Activated naive CD4-positive, alpha-beta T cell treated with anti-CD3 and anti-CD28 coated beads, Interleukin-2, amount 10 ng/mL, durations not matched to agents 7 days and 5 days (primary cell): ENCODE measurements around the gene EPHA6.

Source experiments
- CTCF ChIA-PET: fragments of 350-600 bp; sonication (Branson Sonifier 250); formaldehyde crosslinking; loops from one replicate; lab custom pipeline; 2021; ENCODE audit warnings: antibody characterized with exemption; lab: Charles Lee
- DNase-seq: peaks from one replicate; pipeline ENCODE4 v3.0.0-alpha.2; 2020
- H3K27ac Mint-ChIP-seq: one replicate; pipeline ENCODE4 v1.8.0; 2021; ENCODE audit warnings: mild to moderate bottlenecking, moderate library complexity, mixed read lengths
- H3K27me3 Mint-ChIP-seq: one replicate; pipeline ENCODE4 v1.8.0; 2021; ENCODE audit warnings: mild to moderate bottlenecking, mixed read lengths
- H3K36me3 Mint-ChIP-seq: one replicate; pipeline ENCODE4 v1.8.0; 2021; ENCODE audit warnings: mixed read lengths
- H3K4me1 Mint-ChIP-seq: one replicate; pipeline ENCODE4 v1.8.0; 2021; ENCODE audit warnings: mixed read lengths
- H3K4me3 Mint-ChIP-seq: one replicate; pipeline ENCODE4 v1.8.0; 2021; ENCODE audit warnings: mild to moderate bottlenecking, moderate library complexity, mixed read lengths
- H3K9me3 Mint-ChIP-seq: one replicate; pipeline ENCODE4 v1.8.0; 2021; ENCODE audit warnings: mixed read lengths

Gene EPHA6

DNA sequence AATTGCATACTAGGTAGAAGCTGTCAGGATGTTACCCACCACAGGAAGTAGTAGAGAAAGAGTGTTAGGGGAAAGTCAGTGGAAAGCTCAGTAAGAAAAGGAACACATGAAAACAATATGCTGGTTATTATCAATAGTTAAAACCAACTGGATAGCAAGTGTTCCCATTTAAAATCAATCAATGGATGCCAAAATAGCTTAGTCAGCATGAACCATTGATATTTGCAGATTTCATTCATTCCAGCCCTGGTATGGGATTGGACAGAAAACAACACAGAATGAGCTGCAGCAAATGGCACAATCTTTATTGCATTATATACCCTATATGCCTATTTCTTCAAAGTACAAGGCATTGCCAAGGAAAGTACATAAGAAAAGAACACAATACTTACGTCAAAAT, 293.7 kb downstream of the EPHA6 start:
- no peak for DNase-seq
- no peaks in the 10 kb centered on the region for H3K9me3 Mint-ChIP-seq
- no peaks in the 10 kb centered on the region for H3K36me3 Mint-ChIP-seq
- H3K27me3 Mint-ChIP-seq, result no peaks in the 10 kb centered on the region
- no peak overlapping the region for H3K4me3 Mint-ChIP-seq
- CTCF ChIA-PET, result no interaction called here
- no peak overlapping the region for H3K27ac Mint-ChIP-seq
- no peaks in the 10 kb centered on the region for H3K4me1 Mint-ChIP-seq

DNA sequence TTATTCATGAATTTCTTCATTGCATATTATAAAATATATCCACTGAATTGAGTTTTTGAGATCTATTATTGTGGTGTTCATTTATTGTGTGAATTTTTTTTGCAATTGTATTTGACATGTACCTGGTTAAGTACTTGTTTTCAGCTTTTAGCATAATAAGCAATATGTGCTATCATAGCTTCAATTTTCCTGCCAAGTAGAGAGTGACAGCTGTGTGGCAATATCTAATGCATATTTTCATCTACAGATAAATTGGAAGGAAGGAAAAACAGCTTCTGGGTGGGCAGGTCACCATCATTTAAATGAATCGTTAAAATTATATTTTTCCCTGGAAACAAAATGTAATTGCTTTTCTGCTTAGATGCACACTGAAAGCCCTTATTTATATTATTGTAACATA, 296.9 kb downstream of the EPHA6 start:
- CTCF ChIA-PET, result no interaction called here
- no peak for DNase-seq
- Mint-ChIP-seq H3K36me3 (no peaks in the 10 kb centered on the region), H3K27me3 (no peaks in the 10 kb centered on the region), H3K4me1 (no peaks in the 10 kb centered on the region), H3K27ac (no peak overlapping the region), H3K4me3 (no peak overlapping the region), H3K9me3 (no peaks in the 10 kb centered on the region)

DNA sequence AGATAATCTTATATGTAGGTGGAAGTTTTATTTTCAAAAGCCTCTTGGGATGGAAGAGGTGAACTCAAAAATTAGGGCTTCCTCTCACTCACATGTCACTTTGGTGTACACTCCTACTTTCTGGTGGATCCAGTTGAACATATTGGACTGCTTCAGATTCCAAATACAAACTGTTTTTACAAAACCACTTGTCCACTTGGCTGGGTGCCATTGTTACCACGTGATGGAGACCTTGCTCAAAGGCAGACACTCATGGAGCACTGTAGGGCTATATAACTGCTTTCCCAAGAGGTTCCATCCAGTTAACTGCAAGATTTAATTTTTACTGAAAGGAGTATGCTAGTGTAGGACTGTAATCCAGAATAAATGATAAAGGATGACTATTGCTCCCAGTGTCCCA, 307.0 kb downstream of the EPHA6 start:
- CTCF ChIA-PET, result no interaction called here
- no peak overlapping the region for H3K27ac Mint-ChIP-seq
- H3K4me1 Mint-ChIP-seq, result no peaks in the 10 kb centered on the region

DNA sequence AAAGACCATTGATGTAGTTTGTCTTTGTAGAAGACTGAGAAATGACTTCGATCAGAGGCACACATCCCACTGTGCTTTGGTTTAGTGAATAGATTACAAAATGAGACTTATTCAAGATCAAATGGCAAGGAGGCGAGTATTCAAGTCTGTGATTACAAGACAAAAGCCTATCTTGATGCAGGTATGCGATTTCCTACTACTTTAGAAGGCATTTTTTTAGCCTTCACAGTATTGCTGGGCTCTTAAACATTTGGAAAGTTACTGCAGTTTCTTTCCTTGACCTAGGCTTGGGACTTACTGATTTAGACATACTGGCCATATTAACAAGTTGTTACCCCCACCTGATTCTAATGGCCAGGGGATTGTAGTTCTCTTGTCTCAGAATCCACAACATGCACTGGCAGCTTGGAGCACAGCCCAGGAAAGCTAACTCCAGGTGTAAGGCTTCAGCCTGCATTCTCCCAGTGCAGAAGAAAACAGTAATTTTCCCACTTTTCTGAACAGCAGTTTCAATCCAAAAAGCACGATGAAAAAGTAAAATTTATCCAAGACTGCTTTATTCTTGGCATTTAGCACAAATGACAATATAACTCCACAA, 311.6 kb downstream of the EPHA6 start:
- CTCF ChIA-PET, result no interaction called here
- no peaks in the 10 kb centered on the region for H3K27me3 Mint-ChIP-seq
- peaks cover 2% of the 10 kb centered on the region for H3K9me3 Mint-ChIP-seq
- H3K36me3 Mint-ChIP-seq, result no peaks in the 10 kb centered on the region
- no peak overlapping the region for H3K4me3 Mint-ChIP-seq
- DNase-seq, result no peak
- H3K27ac Mint-ChIP-seq, result no peak overlapping the region
- H3K4me1 Mint-ChIP-seq, result no peaks in the 10 kb centered on the region

More for the DNA sequence above, 307.0 kb downstream of the EPHA6 start:
- no peaks in the 10 kb centered on the region for H3K36me3 Mint-ChIP-seq
- no peaks in the 10 kb centered on the region for H3K9me3 Mint-ChIP-seq
- DNase-seq, result no peak
- no peaks in the 10 kb centered on the region for H3K27me3 Mint-ChIP-seq
- no peak overlapping the region for H3K4me3 Mint-ChIP-seq

DNA sequence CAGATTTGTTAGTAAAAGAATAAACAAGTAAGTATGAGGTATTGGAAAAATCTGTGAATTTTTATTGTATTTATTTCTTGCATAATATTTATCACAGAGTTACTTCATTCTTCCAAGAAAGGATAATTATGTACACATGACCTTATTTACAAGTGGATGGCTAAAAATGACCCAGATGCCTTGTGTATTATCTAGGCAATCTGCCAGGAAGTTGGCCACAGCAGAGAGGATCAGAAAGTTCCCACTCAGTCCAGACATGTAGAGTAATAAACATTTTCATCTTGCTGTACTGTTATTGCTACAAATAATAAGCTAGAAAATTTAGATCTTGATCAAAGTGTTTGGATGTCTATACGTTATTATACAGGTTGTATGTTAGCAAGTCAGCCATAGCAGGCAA, 317.1 kb downstream of the EPHA6 start:
- no peaks in the 10 kb centered on the region for H3K36me3 Mint-ChIP-seq
- DNase-seq, result no peak
- no peaks in the 10 kb centered on the region for H3K4me1 Mint-ChIP-seq
- CTCF ChIA-PET, result no interaction called here
- H3K27me3 Mint-ChIP-seq, result no peaks in the 10 kb centered on the region
- H3K4me3 Mint-ChIP-seq, result no peak overlapping the region
- peaks cover 2% of the 10 kb centered on the region for H3K9me3 Mint-ChIP-seq
- H3K27ac Mint-ChIP-seq, result no peak overlapping the region

DNA sequence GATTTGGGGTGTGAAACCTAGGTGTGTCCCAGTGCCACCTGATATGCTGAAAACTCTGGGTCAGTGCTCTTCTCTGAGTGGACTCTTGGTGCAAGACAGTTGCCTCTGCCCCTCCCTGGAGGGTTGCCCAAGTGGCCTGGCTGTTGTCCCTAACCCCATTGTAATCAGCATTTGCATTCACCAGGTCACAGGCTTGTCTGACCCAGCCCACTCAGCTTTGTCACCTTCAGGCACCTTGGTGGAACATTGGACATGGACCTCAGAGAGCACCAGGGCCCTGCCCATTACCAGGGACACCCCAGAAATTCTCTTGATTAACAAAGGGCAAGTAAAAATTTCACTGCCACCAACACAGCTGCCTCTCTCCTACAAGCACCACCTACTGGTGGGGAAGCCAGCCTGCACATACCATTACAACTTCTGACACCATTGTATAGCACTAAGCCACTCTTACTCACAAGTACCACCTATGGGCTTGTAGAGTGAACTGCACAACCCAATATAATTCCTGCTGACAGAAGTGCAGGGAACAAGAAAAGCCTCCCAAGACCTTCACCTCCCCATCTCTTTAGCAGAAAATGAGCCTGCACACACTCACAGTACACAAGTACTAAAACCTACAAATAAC, 324.6 kb downstream of the EPHA6 start:
- peaks cover 18% of the 10 kb centered on the region for H3K9me3 Mint-ChIP-seq

DNA sequence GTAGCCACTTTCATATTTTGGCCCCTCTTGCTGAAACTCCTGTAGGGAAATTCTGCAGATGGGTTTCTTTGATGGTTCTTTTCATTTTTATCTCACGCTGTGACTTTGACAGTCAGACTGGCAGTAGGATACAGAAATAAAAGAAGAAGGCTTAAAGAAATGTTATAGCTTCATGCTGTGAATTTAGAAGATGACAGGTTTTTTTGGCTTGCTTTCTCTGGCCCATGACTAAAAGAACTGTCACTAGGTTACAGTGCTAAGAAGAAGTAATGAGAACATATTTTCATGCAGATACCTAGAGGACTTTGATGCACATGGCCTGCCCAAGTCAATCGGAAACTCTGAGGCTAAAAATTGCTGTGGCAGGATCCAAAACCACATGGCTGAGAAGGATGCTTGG, 334.5 kb downstream of the EPHA6 start:
- no peak overlapping the region for H3K27ac Mint-ChIP-seq
- no peaks in the 10 kb centered on the region for H3K36me3 Mint-ChIP-seq
- no peaks in the 10 kb centered on the region for H3K4me1 Mint-ChIP-seq
- H3K9me3 Mint-ChIP-seq, result no peaks in the 10 kb centered on the region
- no peak overlapping the region for H3K4me3 Mint-ChIP-seq
- DNase-seq, result no peak
- H3K27me3 Mint-ChIP-seq, result no peaks in the 10 kb centered on the region
- CTCF ChIA-PET, result no interaction called here

More for the DNA sequence above, 324.6 kb downstream of the EPHA6 start:
- no peaks in the 10 kb centered on the region for H3K4me1 Mint-ChIP-seq
- no peak overlapping the region for H3K27ac Mint-ChIP-seq
- DNase-seq, result no peak
- H3K27me3 Mint-ChIP-seq, result no peaks in the 10 kb centered on the region
- CTCF ChIA-PET, result no interaction called here
- no peaks in the 10 kb centered on the region for H3K36me3 Mint-ChIP-seq
- no peak overlapping the region for H3K4me3 Mint-ChIP-seq

DNA sequence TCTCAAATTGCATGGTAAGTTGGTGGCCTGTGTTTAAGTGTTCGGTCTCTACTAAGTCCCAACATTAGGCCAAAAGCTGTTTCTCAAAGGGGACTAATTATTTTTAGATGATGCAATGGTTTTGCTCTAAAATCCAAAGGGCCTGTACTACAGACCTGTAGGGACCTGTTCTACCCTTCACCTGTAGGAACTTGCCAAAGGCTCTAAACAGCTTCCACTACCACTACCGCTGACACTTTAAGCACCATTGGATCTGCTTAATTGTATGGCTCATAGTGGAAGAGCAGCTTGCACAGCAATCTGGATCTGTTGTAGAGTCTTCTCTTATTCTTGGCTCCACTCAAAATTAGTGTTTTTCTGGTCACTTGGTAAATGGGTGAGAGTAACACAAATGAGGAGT, 346.8 kb downstream of the EPHA6 start:
- Mint-ChIP-seq H3K27me3 (no peaks in the 10 kb centered on the region), H3K9me3 (peaks cover 3% of the 10 kb centered on the region), H3K4me3 (no peak overlapping the region), H3K4me1 (no peaks in the 10 kb centered on the region), H3K27ac (no peak overlapping the region), H3K36me3 (no peaks in the 10 kb centered on the region)
- DNase-seq, result no peak
- CTCF ChIA-PET, result no interaction called here

DNA sequence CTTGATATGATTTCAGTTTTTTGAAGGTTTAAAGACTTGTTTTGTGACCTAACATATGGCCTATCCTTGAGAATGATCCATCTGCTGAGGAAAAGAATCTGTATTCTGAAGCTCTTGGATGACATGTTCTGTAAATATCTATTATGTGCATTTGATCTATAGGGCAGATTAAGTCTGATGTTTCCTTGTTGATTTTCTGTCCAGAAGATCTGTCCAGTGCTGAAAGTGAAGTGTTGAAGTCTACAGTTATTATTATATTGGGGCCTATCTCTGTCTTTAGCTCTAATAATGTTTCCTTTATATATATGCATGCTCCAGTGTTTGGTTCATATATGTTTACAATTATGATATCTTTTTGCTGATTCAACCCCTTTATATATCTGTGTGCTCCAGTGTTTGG, 362.8 kb downstream of the EPHA6 start:
- no peaks in the 10 kb centered on the region for H3K27me3 Mint-ChIP-seq
- H3K4me1 Mint-ChIP-seq, result no peaks in the 10 kb centered on the region
- CTCF ChIA-PET, result no interaction called here
- H3K27ac Mint-ChIP-seq, result no peak overlapping the region
- peaks cover 2% of the 10 kb centered on the region for H3K9me3 Mint-ChIP-seq
- H3K36me3 Mint-ChIP-seq, result no peaks in the 10 kb centered on the region
- no peak for DNase-seq
- H3K4me3 Mint-ChIP-seq, result no peak overlapping the region

DNA sequence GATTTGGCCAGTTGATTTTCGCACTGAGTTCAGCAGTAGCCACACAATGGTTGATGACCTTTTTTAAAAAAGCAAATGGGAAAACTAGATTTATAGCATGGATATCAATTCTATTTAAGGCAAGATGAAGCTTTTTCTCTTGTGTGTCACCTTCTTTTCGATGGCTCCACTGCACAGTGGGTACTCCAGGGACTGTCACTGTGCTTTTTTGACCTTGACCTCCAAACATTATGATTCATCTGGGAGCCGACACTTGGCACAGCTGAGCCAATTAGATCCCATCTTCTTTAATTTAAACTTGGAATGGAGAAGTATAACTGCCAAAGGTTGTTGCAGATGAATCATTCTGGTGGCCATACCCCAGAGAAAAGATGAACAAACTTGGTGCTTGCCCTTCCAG, 367.3 kb downstream of the EPHA6 start:
- Mint-ChIP-seq H3K27ac (no peak overlapping the region), H3K9me3 (peaks cover 2% of the 10 kb centered on the region), H3K36me3 (no peaks in the 10 kb centered on the region), H3K27me3 (no peaks in the 10 kb centered on the region), H3K4me3 (no peak overlapping the region), H3K4me1 (no peaks in the 10 kb centered on the region)
- CTCF ChIA-PET, result no interaction called here
- DNase-seq, result no peak

DNA sequence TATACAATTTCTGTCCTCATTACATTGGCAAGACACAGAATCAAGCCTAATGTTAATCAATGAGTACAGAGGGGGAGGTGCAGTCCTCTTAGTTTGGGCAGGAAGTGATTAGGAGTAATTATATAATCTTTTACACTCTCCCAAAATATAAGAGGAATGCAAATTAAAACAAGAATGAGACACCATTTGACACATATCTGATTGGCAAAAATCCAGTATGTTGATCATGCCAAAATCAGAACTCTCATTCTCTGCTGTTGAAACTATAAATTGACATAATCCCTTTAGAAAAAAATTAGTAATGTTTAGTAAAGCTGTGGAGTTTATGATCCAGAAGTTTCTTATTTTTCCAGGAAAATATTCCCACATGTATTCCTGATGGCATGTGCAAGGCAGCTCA, 373.4 kb downstream of the EPHA6 start:
- Mint-ChIP-seq H3K27me3 (no peaks in the 10 kb centered on the region), H3K36me3 (no peaks in the 10 kb centered on the region), H3K4me1 (no peaks in the 10 kb centered on the region), H3K4me3 (no peak overlapping the region), H3K9me3 (no peaks in the 10 kb centered on the region), H3K27ac (no peak overlapping the region)
- CTCF ChIA-PET, result no interaction called here
- DNase-seq, result no peak

DNA sequence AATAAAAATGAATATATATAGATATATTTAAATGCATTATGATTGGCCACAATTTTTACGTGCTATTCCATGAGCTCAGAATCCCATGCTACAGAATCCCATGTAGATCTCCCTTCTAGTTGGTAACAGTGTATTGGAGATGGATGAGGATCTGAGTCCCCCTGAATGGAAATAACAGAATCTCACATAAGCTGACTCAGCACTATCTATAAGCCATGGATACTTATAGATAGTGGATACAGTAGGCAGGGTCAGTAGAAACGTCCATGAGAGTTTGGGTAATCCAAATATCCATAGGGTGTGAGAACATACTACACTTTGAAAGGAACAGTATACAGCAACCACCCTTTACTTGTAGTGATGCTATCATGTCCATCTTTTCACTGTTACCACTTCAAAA, 375.4 kb downstream of the EPHA6 start:
- Mint-ChIP-seq H3K4me1 (no peaks in the 10 kb centered on the region), H3K36me3 (no peaks in the 10 kb centered on the region), H3K4me3 (no peak overlapping the region), H3K9me3 (peaks cover 1% of the 10 kb centered on the region), H3K27me3 (no peaks in the 10 kb centered on the region), H3K27ac (no peak overlapping the region)
- CTCF ChIA-PET, result no interaction called here
- DNase-seq, result no peak

DNA sequence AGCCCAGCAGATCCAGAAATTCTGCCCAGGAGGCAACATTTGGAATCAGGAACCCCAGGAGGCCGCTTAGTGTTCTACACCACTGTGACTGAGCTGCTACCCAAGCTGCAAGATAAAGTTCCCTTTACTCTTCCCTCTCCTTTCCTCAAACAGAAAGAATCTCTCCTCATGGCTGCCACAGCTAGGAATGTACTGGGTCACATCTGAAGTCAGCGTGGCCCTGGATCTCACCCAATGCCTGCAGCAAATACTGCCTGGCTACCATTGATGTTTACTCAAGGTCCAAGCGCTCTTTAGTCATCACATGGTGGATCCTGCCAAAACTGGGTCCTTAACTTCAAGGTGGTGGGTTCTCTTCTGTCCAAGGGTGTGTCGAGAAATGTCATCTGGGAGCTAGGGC, 382.7 kb downstream of the EPHA6 start:
- H3K27me3 Mint-ChIP-seq, result no peaks in the 10 kb centered on the region
- no peak overlapping the region for H3K27ac Mint-ChIP-seq
- no peak overlapping the region for H3K4me3 Mint-ChIP-seq
- H3K4me1 Mint-ChIP-seq, result no peaks in the 10 kb centered on the region
- H3K9me3 Mint-ChIP-seq, result peaks cover 3% of the 10 kb centered on the region
- CTCF ChIA-PET, result no interaction called here
- DNase-seq, result no peak
- H3K36me3 Mint-ChIP-seq, result no peaks in the 10 kb centered on the region

DNA sequence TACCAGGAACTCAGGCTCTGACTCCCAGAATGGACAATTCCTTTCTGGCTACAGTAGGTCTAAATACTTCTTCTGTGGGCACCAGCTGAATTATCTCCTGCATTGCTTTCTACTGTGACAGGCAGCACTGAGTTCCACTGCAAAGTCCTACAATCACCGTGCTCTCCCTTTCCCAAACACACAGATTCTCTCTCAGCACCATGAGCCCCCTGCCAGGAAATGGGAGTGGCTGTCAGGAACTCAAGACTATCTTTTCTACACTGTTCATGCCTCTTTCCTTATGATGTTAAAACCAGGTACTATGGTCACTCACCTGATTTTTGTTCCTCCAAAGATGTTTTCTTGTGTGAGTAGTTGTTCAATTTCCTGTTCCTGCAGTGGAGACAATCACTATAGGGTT, 383.4 kb downstream of the EPHA6 start:
- H3K36me3 Mint-ChIP-seq, result no peaks in the 10 kb centered on the region
- H3K9me3 Mint-ChIP-seq, result peaks cover 3% of the 10 kb centered on the region
- no peak overlapping the region for H3K4me3 Mint-ChIP-seq
- H3K27me3 Mint-ChIP-seq, result no peaks in the 10 kb centered on the region
- no peak for DNase-seq
- CTCF ChIA-PET, result no interaction called here
- no peaks in the 10 kb centered on the region for H3K4me1 Mint-ChIP-seq
- H3K27ac Mint-ChIP-seq, result no peak overlapping the region

DNA sequence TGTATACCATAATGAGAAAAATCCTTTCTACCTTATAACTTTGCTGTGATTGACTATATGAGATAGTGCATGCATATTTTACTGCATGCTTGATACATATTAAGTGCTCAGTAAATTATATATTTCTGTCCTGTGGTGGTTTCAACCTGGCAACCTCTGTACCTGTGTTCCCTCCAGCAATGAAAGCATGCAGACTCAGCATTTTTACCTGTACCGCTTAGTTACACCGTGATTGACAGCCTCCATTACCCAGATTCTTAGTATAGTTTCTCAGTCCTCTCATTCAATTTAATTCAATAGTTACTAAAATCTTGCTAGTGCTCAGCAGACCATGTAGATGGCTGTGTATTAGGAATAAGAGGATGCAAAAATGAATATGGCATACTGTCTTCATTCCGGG, 386.0 kb downstream of the EPHA6 start:
- Mint-ChIP-seq H3K4me3 (no peak overlapping the region), H3K4me1 (no peaks in the 10 kb centered on the region), H3K9me3 (no peaks in the 10 kb centered on the region), H3K27ac (no peak overlapping the region), H3K36me3 (no peaks in the 10 kb centered on the region), H3K27me3 (no peaks in the 10 kb centered on the region)
- DNase-seq, result no peak
- CTCF ChIA-PET, result no interaction called here
